Cardiac muscle cell (in vitro differentiated cells and primary cell): Measurements from ENCODE around the gene FIG4. TPM values are rescaled to one million over a fixed set of nuclear protein-coding genes. Genes with fewer than 3 reads are reported as not detected.
"Not testable (repeated sequence)": the region's sequence is repeated elsewhere in the genome, so short reads cannot be mapped to it uniquely, and the experiment has no call there.

ENCODE experiments used
- DNase-seq, 2 donors: peaks; one replicate each; pipeline versions ENCODE4 v3.0.0 to v3.0.0-alpha.2; 2010 to 2017; ENCODE audit warnings: low read depth in 1 of 2, low spot score in 1 of 2
- H3K27ac ChIP-seq: fragments of 200-600 bp; sonication (generic); 2 replicates; pipeline ENCODE4 v1.5.1; 2016
- H3K27me3 ChIP-seq: fragments of 200-600 bp; sonication (generic); 2 replicates; pipeline ENCODE4 v1.6.0; 2016; ENCODE audit warnings: control low read depth
- H3K36me3 ChIP-seq: fragments of 200-600 bp; sonication (generic); 2 replicates; pipeline ENCODE4 v1.5.1; 2016; ENCODE audit warnings: control low read depth
- H3K4me1 ChIP-seq: fragments of 200-600 bp; sonication (generic); 2 replicates; pipeline ENCODE4 v1.8.1; 2017; ENCODE audit warnings: low read depth, mild to moderate bottlenecking, mixed run types
- H3K4me3 ChIP-seq: fragments of 200-600 bp; sonication (generic); 2 replicates; pipeline ENCODE4 v1.5.1; 2016; ENCODE audit warnings: mild to moderate bottlenecking
- H3K9me3 ChIP-seq: fragments of 200-600 bp; sonication (generic); 2 replicates; pipeline ENCODE4 v1.5.1; 2017; ENCODE audit warnings: low read depth, mild to moderate bottlenecking, control low read depth
- CTCF ChIP-seq: IDR thresholded peaks from 2 replicates; pipeline ENCODE4 v1.5.1; 2012; ENCODE audit warnings: low read depth, mild to moderate bottlenecking, low read length
- polyA plus RNA-seq: library from polyadenylated mRNA; unstranded; fragments of >200 nt; fragmentation: Nextera tagmentation; extraction: Ambion mirVana; gene quantifications from 2 replicates; pipeline ENCODE4 v1.2.1, GENCODE V29; 2016
- total RNA-seq: library from RNA; depleted of rRNA; stranded (reverse); fragments of >200 nt; gene quantifications from 2 replicates; pipeline ENCODE4 v1.2.3, GENCODE V29; 2016

FIG4 gene
- total and polyA plus RNA-seq, 2 experiments from 2014 or later: 15.8 to 22.0 TPM

- H3K9me3 ChIP-seq: no peaks in the 10 kb centered on the region
- H3K27me3 ChIP-seq: no peaks in the 10 kb centered on the region
- no peak for DNase-seq
- no peak overlapping the region for H3K27ac ChIP-seq
- H3K36me3 ChIP-seq: peaks cover 3% of the 10 kb centered on the region
- no peaks in the 10 kb centered on the region for H3K4me1 ChIP-seq
- no peak for TF ChIP-seq CTCF
- no peak overlapping the region for H3K4me3 ChIP-seq
Observed at GRCh38 chr6:109826551-109826950, 135.5 kb downstream of the FIG4 start.

GRCh38 chr6:109831352-109831751 lies 140.3 kb downstream of the FIG4 start:
- not testable (repeated sequence) for H3K27ac ChIP-seq, H3K27me3 ChIP-seq, H3K9me3 ChIP-seq, H3K36me3 ChIP-seq, H3K4me1 ChIP-seq, H3K4me3 ChIP-seq, DNase-seq

GRCh38 chr6:109834131-109834530 lies 143.0 kb downstream of the FIG4 start:
- no peaks in the 10 kb centered on the region for H3K4me1 ChIP-seq
- no peak for DNase-seq
- H3K36me3 ChIP-seq: no peaks in the 10 kb centered on the region
- no peaks in the 10 kb centered on the region for H3K9me3 ChIP-seq
- H3K4me3 ChIP-seq: no peak overlapping the region
- no peak for TF ChIP-seq CTCF
- no peaks in the 10 kb centered on the region for H3K27me3 ChIP-seq
- no peak overlapping the region for H3K27ac ChIP-seq

- Histone ChIP-seq H3K4me3 (no peak overlapping the region), H3K27me3 (no peaks in the 10 kb centered on the region), H3K36me3 (no peaks in the 10 kb centered on the region), H3K9me3 (no peaks in the 10 kb centered on the region), H3K27ac (no peak overlapping the region), H3K4me1 (no peaks in the 10 kb centered on the region)
- TF ChIP-seq CTCF: no peak
- no peak for DNase-seq
Observed at GRCh38 chr6:109834595-109835437, 143.7 kb downstream of the FIG4 start.

- no peaks in the 10 kb centered on the region for H3K36me3 ChIP-seq
- no peaks in the 10 kb centered on the region for H3K9me3 ChIP-seq
- TF ChIP-seq CTCF: no peak
- H3K27ac ChIP-seq: no peak overlapping the region
- no peaks in the 10 kb centered on the region for H3K4me1 ChIP-seq
- H3K27me3 ChIP-seq: no peaks in the 10 kb centered on the region
- DNase-seq: no peak
- no peak overlapping the region for H3K4me3 ChIP-seq
Observed at GRCh38 chr6:109840034-109840433, 148.9 kb downstream of the FIG4 start.

GRCh38 chr6:109840796-109841195 lies 149.7 kb downstream of the FIG4 start:
- Histone ChIP-seq H3K4me3 (no peak overlapping the region), H3K36me3 (no peaks in the 10 kb centered on the region), H3K27me3 (no peaks in the 10 kb centered on the region), H3K4me1 (no peaks in the 10 kb centered on the region), H3K9me3 (no peaks in the 10 kb centered on the region), H3K27ac (no peak overlapping the region)
- TF ChIP-seq CTCF: no peak
- DNase-seq: no peak
